GM10847 (cell line): ENCODE results near the gene IRS1.

Experiments
- POLR2A ChIP-seq: IDR thresholded peaks from 2 replicates; pipeline ENCODE4 v1.6.1; 2011; ENCODE audit not compliant: insufficient read length; ENCODE audit errors: extremely low read depth

IRS1 gene

DNA sequence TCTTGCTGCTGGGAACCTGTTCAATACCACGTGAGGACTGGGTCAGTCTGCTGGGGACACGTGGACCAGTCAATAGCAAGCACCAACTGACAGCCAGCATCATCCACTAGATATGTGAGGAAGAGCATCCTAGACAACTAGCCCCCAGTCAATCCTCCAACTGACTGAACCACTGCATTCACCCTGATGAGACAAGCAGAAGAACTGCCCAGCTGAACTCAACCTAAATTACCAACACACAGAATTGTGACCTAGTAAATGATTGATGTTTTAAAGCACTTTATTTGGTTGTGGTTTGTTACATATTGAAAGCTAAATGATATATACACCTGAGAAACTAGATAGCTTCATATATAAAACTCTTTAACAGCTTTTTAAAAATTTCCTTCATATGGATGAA, 15.7 kb downstream of the IRS1 start:
- no peak for TF ChIP-seq POLR2A

DNA sequence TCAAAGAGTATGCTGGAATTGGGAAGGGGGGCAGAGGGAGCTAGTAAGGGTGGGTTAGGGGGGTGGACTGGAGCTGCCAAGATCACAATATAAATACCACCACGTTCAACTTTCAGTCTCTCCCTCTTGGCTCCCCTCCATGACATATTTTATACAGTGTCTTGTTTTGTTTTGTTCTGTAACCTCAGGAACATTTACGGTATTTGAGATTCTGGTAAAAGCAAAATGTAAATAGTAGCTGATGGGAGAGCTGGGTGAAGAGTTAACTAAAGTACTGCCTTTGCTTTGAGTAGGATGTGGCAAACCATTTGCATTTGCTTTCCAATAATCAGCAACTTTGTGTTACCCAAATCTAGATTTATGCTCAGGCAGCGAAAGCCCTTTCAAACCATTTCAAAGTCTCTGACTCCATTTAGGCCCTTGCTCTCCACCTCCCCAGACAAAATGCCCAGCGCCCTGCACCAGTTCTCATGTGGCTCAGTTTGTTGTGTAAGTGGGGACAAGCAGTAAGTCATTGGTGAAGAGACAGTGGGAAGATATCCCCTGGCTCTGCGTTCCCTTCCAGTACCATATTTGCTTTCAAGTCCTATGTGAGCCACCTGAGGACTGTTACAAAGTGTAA, 17.4 kb downstream of the IRS1 start:
- TF ChIP-seq POLR2A, result no peak

DNA sequence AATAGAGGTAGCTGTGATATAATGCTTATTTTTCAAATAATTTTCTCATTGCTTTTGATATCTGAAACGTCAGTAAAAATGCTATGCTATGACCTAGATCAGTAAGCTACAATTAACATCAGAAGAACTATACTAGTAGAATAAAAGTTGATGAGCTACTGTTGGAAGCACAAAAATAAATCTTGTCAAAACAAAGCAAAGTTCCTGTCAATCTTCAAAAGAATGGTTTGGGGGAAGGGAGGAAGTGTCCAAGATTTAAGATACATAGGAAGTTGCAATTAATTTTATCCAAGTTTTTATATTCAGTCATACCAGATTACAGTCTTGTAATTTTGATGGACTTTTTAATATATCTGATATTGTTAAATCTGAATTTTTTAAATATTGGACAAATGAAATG, 19.2 kb downstream of the IRS1 start:
- no peak for TF ChIP-seq POLR2A

DNA sequence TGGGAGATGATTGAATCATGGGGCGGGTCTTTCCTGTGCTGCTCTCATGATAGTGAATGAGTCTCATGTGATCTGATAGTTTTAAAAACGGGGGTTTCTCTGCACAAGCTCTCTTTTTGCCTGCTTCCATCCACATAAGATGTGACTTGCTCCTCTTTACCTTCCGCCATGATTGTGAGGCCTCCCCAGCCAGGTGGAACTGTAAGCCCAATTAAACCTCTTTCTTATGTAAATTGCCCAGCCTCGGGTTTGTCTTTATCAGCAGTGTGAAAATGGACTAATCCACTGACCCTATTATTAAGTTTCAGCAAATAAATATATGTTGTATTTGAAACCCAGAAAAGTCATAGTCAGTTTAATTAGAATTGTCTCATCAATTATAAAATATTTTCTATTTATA, 22.0 kb downstream of the IRS1 start:
- TF ChIP-seq POLR2A, result no peak

DNA sequence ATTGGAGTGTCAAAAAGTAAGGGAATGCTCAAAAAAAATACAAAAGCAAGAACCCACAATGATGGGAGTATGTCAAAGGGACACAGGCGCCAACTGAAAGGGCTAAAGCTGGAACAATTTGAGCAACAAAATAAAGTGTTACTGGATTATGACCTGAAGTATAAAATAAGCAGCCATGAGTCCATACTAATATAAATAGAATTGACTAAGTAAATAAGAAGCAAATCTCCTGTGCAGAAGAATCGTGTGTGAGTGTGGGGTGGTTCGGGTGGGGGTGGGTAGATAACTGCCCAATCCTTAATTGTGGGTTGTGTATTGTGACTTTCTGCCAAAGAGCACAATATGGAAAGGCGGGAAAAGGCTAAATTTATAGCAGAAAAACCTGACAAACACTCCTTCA, 23.5 kb downstream of the IRS1 start:
- TF ChIP-seq POLR2A, result no peak

DNA sequence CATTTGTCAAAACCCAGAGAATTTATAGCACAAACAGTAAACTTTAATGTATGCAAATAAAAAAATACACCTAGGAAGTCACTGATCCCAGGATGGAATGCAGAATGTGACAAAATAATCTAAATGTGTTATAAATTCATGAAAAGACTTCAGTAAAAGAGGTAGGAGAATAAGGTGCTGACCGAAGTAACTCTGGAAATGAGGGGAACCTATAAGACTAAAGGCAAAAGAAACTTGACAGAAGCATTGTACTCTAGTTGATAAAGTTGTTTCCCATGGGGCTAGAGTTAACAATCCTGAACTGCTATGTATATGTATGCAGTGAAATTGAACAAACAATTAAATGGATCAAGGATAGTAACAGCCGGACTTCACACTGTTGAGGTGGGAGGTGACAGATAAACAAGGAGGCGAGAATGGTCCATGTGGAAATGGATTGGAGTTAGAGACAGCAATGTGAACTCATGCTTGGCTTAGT, 24.5 kb downstream of the IRS1 start:
- TF ChIP-seq POLR2A, result no peak

DNA sequence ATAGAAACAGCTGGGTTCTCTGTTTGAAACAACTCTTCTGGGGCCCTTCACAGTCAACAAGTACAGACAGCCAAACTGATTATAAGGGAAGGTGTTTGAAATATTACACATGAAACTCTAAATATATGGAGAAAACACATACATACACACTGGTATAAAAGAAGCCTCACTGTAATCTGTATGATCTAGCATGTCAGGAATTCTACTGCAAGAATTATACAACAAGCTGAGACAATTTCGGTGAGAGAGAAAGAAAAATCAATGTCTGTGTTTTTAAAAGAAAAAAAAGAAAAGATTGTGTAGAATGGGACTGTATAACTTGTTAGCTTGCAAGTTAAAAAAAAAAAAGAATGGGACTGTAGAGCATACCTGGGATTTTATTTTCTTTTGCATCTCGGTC, 26.3 kb downstream of the IRS1 start:
- no peak for TF ChIP-seq POLR2A

DNA sequence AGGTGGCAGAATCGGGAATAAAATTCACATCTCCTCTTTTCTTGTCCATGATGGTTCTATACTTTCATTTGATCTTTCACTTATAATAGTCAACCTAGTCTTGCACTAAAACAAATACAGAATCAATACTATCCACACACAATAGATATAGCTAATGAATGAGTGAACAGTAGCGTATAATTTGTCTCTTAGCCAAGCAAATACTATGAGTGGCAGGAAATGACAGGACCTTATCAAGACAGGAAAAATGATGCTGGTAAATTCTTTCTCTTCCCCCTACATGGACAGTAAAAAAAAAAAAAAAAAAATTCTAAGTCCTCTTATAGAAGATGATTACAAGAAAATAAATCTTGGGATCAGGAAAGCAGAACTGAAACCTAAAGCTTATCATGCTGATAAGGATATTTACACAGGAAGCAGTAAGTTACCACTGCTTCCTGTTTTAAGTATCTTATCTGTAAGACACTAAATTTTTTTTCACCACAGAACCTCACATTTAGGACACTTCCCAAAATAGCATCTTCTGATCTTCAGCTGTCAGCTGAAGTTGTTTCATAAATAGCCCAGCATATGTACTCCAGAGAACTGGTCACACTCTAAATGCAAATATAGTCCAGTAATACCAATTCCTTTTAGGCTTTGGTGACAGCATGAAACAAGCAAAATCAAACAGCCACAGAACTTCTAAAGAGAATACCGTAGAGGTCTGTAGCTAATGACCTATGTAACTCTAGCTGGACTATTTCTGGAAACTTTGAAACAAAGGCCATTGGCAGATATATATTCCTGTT, 27.0 kb downstream of the IRS1 start:
- TF ChIP-seq POLR2A, result no peak

DNA sequence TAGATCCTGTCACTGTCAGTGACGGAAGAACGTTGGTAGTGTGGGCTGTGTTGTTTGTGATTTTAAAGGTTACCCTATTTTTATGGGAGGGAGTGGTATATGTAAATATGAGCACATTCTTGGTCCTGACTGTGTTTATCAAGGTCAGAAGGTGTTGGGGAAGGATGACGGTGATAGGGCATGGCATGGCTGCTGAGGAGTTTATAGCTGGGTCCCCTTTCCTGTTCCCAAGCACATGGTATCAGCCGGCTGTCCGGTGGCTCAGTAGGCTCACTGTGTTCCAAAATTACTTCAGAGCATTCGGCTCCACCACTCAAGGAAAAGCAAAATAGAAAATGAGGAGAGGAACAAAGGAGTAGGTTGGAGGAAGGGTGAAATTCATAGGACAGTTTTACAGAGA, 28.6 kb downstream of the IRS1 start:
- TF ChIP-seq POLR2A, result no peak

DNA sequence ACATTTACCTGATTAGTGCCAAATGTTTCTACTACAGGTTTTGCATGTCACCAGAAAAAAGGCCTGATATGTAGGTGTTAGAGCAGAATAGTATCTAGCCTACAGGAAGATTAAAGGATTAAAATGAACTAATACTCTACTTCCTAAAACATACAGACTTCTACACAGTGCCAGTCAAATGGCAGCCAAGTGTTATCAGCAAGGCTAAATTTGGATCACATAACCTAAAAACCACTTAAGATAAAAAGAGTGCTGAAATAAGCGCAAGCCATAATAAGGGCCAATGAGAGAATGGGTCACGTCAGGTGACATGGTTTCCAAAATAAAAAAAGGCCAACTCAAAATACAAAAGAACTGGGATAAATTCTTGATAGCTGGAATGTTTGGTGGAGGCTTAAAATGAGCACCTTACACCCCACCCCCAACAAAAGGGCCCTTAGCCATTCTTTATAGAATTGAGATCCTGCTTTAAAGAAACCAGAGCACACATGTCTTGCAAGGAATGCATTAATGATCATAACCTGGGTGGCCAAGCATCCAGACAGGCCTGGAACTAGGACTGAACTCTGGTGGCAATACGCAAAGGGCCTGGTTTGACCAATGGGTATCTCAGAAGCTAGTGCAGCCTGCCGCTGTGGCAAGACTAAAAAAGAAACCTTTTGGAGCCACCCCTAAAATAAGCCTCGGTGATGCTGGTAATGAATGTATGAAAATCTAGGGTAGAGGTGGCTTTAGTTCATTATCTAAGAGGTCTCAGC, 32.4 kb downstream of the IRS1 start:
- no peak for TF ChIP-seq POLR2A

DNA sequence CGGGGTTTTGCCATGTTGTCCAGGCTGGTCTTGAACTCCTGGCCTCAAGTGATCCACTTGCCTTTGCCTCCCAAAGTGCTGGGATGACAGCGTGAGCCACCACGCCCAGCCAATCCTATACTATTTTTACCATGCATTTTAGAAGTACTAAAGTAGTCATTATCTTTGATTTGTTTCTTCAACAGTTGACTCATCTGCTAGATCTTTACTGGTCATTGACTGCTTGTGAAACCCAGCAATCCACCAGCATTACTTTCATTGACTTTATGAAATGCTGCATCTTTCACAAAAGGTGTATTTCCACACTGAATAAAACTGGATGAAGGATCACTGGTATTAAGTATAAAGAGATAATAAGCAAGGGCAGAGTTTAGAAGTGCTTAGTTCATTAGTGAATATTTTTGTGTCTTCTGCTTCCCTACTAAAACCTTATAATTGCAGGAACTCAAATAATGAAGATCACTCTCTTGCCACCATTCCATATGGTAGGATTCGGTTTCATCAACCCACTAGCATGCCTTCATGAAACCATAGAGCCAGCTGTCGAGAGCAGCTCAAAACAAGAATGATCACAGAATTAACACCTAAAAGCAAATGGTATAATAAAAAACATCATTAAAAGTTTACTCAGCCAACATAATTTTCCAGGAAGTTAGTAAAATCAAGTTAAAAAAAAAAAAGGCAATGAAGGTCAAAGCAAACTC, 33.1 kb downstream of the IRS1 start:
- TF ChIP-seq POLR2A, result no peak

DNA sequence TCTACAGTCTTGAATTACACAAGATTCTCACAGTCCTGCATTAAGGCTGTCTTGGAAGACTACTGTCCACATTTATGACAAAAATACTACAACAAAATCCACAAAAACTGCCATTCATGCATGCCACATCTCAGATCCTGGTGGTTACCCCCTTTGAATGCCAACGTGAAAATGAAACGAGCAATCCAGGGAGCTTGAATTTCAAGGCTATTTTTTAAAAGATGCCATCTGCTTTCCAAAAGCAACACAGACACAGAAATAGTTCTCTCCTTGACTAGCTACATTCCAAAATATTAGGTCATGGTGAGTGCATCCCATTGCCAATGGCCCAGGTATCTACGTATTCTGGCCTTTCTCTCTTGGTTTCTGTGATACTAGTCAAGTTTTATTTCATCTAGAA, 36.3 kb downstream of the IRS1 start:
- TF ChIP-seq POLR2A, result no peak

DNA sequence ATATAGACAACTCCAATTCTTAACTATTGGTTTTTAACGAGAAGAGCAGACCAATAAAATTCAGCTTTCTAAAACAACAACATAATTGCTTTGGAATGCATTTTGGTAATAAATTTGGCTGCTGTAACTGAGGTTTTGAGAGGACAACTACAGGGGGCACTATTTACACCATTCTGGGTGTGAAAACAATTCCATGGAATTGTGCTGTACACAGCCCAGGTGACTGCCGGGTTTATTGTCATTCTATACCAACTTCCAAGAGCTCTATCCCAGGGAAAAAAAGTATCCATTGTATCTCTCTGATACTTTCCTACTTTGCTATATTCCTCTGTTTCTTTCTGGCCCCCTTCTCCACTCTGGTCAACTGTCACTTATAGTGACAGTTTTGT, 38.4 kb downstream of the IRS1 start:
- no peak for TF ChIP-seq POLR2A

DNA sequence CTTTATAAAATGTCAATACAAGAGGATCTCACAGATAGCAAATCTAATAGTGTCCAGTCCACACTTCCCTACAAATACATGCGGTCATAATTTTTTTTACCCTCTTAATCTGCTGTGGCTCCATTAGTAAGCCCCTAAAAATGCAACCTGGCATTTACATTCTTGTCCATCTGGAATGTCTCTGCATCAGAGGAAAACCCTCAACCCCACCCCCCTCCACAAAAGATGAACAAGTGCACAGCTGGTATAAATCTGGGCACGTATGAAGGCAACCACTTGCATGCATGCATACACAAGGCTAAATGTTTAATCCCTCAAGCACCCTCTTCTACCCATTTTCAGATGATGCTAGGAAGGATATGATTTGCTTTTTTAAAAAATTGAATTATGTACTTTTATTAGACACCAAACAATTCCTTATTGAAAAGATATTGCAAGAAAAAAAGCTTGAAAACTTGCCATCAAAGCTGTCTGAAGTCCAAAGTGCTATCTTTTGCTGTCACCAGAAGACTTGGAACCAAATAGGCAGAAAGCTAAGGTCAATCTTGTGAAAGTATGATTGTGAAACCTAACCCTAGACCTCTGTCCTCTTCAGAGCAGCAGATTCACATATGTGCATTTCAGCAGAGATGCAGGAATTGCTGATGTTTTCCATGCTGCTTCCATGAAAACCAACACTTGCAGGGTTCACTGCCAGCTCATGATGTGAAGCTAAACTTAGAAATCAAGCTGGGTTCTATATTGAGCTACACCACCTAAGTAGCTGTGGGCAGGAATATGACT, 39.0 kb downstream of the IRS1 start:
- TF ChIP-seq POLR2A, result no peak

DNA sequence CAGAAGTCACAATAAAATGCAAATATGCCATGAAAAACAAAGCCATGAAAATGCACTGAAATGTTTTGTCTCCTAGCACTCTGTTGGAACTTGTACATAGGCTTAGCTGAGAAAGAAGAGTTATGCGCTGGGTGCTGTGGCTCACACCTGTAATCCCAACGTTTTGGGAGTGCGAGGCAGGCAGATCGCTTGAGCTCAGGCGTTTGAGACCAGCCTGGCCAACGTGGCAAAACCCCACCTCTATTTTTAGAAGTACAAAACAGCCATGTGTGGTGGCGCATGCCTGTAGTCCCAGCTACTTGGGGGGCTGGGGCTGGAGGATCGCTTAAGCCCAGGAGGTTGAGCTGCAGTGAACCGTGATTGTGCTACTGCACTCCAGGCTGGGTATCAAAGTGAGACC, 39.9 kb downstream of the IRS1 start:
- no peak for TF ChIP-seq POLR2A

DNA sequence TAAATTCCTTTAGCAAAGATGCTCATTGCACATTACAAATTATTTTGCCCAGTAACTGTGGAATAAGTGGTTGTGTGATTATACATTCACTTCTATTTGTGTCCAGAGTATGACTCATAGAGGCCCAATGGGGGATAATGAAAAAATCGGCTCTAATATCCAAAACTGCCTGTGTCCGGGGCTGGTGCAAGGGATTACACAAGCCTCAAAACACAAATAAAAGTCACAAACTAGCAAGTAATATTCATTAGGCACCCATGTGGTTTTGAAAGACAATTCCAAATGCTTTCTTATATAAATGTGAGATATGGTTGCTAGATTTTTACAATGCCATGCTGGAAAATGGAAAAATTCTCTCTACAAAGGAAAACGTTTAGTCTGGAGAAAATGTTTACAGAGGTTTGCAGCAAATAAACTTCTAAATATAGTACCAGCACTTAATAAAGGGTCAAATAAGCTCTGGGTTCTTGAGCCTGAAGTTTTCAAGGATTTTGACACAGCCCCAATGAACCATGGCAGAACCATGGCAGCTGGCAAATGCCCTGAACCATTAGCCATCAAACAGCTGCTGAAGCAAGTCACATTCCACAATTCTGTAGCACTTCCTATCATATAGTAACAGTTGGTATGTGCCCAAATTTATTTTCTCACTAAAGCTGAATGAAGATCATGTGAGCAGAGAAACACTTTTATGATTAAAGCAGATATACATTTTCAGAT, 40.5 kb downstream of the IRS1 start:
- TF ChIP-seq POLR2A, result no peak
